Activated T-helper 1 cell treated with anti-CD3 and anti-CD28 coated beads, Interleukin-12 subunit alpha, Interleukin-12 subunit beta, Interleukin-2, Interleukin-4 antibody, amounts not matched to agents 30 ng/mL and 10 ng/mL and 1 ng/mL, durations not matched to agents 14 hours and 24 hours and 36 hours (primary cell): ENCODE results near the gene GALNT10. TPM values are rescaled to one million over a fixed set of nuclear protein-coding genes. Genes with fewer than 3 reads are reported as not detected.
A peak's percentile ranks its signal among the peaks of the same experiment; 100 is the strongest.
"Not testable (repeated sequence)": the region's sequence is repeated elsewhere in the genome, so short reads cannot be mapped to it uniquely, and the experiment has no call there.

Experiments used
- DNase-seq: peaks from one replicate; pipeline ENCODE4 v3.0.0; 2021; ENCODE audit warnings: low spot score
- H3K27ac Mint-ChIP-seq: one replicate; pipeline ENCODE4 v1.8.0; 2021; ENCODE audit warnings: mild to moderate bottlenecking, mixed read lengths
- H3K27me3 Mint-ChIP-seq: one replicate; pipeline ENCODE4 v1.8.0; 2022; ENCODE audit warnings: mild to moderate bottlenecking, moderate library complexity, mixed read lengths; ENCODE audit not compliant: insufficient read depth
- H3K36me3 Mint-ChIP-seq: one replicate; pipeline ENCODE4 v1.8.0; 2021; ENCODE audit warnings: low read depth, mixed read lengths
- H3K4me1 Mint-ChIP-seq: one replicate; pipeline ENCODE4 v1.8.0; 2021; ENCODE audit warnings: low read depth, mixed read lengths
- H3K4me3 Mint-ChIP-seq: one replicate; pipeline ENCODE4 v1.8.0; 2021; ENCODE audit warnings: mild to moderate bottlenecking, moderate library complexity, mixed read lengths
- H3K9me3 Mint-ChIP-seq: one replicate; pipeline ENCODE4 v1.8.0; 2021; ENCODE audit warnings: mixed read lengths
- intact Hi-C: fragments of 100-400 bp; cut with micrococcal nuclease; formaldehyde crosslinking; loops from one replicate; pipeline ENCODE4 v1.15.1; 2024
- total RNA-seq: library from RNA; stranded (reverse); gene quantifications from 2 replicates; pipeline ENCODE4 v1.2.3, GENCODE V29; 2022

The GALNT10 gene
- total RNA-seq, 1 donor from 2014 or later, result 55.6 TPM

- Mint-ChIP-seq H3K27ac (no peak overlapping the region), H3K9me3 (no peaks in the 10 kb centered on the region), H3K36me3 (peaks cover 1% of the 10 kb centered on the region), H3K4me3 (no peak overlapping the region), H3K27me3 (no peaks in the 10 kb centered on the region), H3K4me1 (peaks cover 26% of the 10 kb centered on the region)
- DNase-seq, result no peak
- intact Hi-C loops, result no loop called here
These were observed 166.4 kb downstream of the GALNT10 start for GRCh38 chr5:154356958-154357357.

- no peak for DNase-seq
- peaks cover 1% of the 10 kb centered on the region for H3K36me3 Mint-ChIP-seq
- H3K4me3 Mint-ChIP-seq, result no peak overlapping the region
- H3K27me3 Mint-ChIP-seq, result no peaks in the 10 kb centered on the region
- intact Hi-C loops, result no loop called here
- no peaks in the 10 kb centered on the region for H3K9me3 Mint-ChIP-seq
- H3K4me1 Mint-ChIP-seq, result peaks cover 26% of the 10 kb centered on the region
- peak overlapping the region; percentile 19 for H3K27ac Mint-ChIP-seq
These were observed 168.1 kb downstream of the GALNT10 start for GRCh38 chr5:154358516-154359220.

GRCh38 chr5:154359221-154359573 is 168.7 kb downstream of the GALNT10 start:
- H3K4me3 Mint-ChIP-seq, result no peak overlapping the region
- no peaks in the 10 kb centered on the region for H3K27me3 Mint-ChIP-seq
- H3K9me3 Mint-ChIP-seq, result no peaks in the 10 kb centered on the region
- no peaks in the 10 kb centered on the region for H3K36me3 Mint-ChIP-seq
- DNase-seq, result no peak
- H3K4me1 Mint-ChIP-seq, result peaks cover 26% of the 10 kb centered on the region
- intact Hi-C loops, result no loop called here
- peak overlapping the region; percentile 19 for H3K27ac Mint-ChIP-seq

GRCh38 chr5:154360241-154360640 is 169.7 kb downstream of the GALNT10 start:
- H3K4me3 Mint-ChIP-seq, H3K27me3 Mint-ChIP-seq, H3K9me3 Mint-ChIP-seq, H3K27ac Mint-ChIP-seq, DNase-seq, H3K36me3 Mint-ChIP-seq, intact Hi-C loops: not testable (repeated sequence)
- peaks cover 16% of the 10 kb centered on the region for H3K4me1 Mint-ChIP-seq

GRCh38 chr5:154363411-154363810 is 172.9 kb downstream of the GALNT10 start:
- H3K36me3 Mint-ChIP-seq, result peaks cover 2% of the 10 kb centered on the region
- no peak for DNase-seq
- peaks cover 5% of the 10 kb centered on the region for H3K4me1 Mint-ChIP-seq
- intact Hi-C loops, result no loop called here
- no peaks in the 10 kb centered on the region for H3K9me3 Mint-ChIP-seq
- H3K4me3 Mint-ChIP-seq, result no peak overlapping the region
- no peak overlapping the region for H3K27ac Mint-ChIP-seq
- no peaks in the 10 kb centered on the region for H3K27me3 Mint-ChIP-seq

GRCh38 chr5:154364771-154365170 is 174.2 kb downstream of the GALNT10 start:
- peaks cover 3% of the 10 kb centered on the region for H3K36me3 Mint-ChIP-seq
- no peaks in the 10 kb centered on the region for H3K27me3 Mint-ChIP-seq
- H3K27ac Mint-ChIP-seq, result no peak overlapping the region
- no peaks in the 10 kb centered on the region for H3K9me3 Mint-ChIP-seq
- intact Hi-C loops, result no loop called here
- peaks cover 1% of the 10 kb centered on the region for H3K4me1 Mint-ChIP-seq
- no peak for DNase-seq
- no peak overlapping the region for H3K4me3 Mint-ChIP-seq

- Mint-ChIP-seq H3K27me3 (no peaks in the 10 kb centered on the region), H3K27ac (no peak overlapping the region), H3K36me3 (peaks cover 8% of the 10 kb centered on the region), H3K4me3 (no peak overlapping the region), H3K9me3 (no peaks in the 10 kb centered on the region), H3K4me1 (peaks cover 9% of the 10 kb centered on the region)
- no peak for DNase-seq
- intact Hi-C loops, result no loop called here
These were observed 175.3 kb downstream of the GALNT10 start for GRCh38 chr5:154365823-154366222.

- Mint-ChIP-seq H3K36me3 (peaks cover 12% of the 10 kb centered on the region), H3K27me3 (no peaks in the 10 kb centered on the region), H3K4me3 (no peak overlapping the region), H3K27ac (no peak overlapping the region), H3K4me1 (peaks cover 9% of the 10 kb centered on the region), H3K9me3 (no peaks in the 10 kb centered on the region)
- no peak for DNase-seq
- intact Hi-C loops, result no loop called here
These were observed 175.8 kb downstream of the GALNT10 start for GRCh38 chr5:154366353-154366752.

GRCh38 chr5:154367101-154367500 is 176.6 kb downstream of the GALNT10 start:
- no peak overlapping the region for H3K4me3 Mint-ChIP-seq
- H3K27me3 Mint-ChIP-seq, result no peaks in the 10 kb centered on the region
- H3K4me1 Mint-ChIP-seq, result peaks cover 9% of the 10 kb centered on the region
- intact Hi-C loops, result no loop called here
- DNase-seq, result no peak
- peaks cover 12% of the 10 kb centered on the region for H3K36me3 Mint-ChIP-seq
- H3K27ac Mint-ChIP-seq, result no peak overlapping the region
- no peaks in the 10 kb centered on the region for H3K9me3 Mint-ChIP-seq

GRCh38 chr5:154368041-154368800 is 177.7 kb downstream of the GALNT10 start:
- Mint-ChIP-seq H3K27ac (no peak overlapping the region), H3K36me3 (peaks cover 12% of the 10 kb centered on the region), H3K4me1 (peaks cover 9% of the 10 kb centered on the region), H3K27me3 (no peaks in the 10 kb centered on the region), H3K4me3 (no peak overlapping the region), H3K9me3 (no peaks in the 10 kb centered on the region)
- DNase-seq, result no peak
- intact Hi-C loops, result no loop called here

- DNase-seq, result no peak
- Mint-ChIP-seq H3K27me3 (no peaks in the 10 kb centered on the region), H3K4me3 (no peak overlapping the region), H3K9me3 (no peaks in the 10 kb centered on the region), H3K4me1 (peaks cover 9% of the 10 kb centered on the region), H3K36me3 (peaks cover 12% of the 10 kb centered on the region), H3K27ac (no peak overlapping the region)
- intact Hi-C loops, result no loop called here
These were observed 179.1 kb downstream of the GALNT10 start for GRCh38 chr5:154369682-154370081.

GRCh38 chr5:154370119-154370518 is 179.6 kb downstream of the GALNT10 start:
- DNase-seq, result no peak
- peak overlapping the region; percentile 33 for H3K27ac Mint-ChIP-seq
- no peaks in the 10 kb centered on the region for H3K27me3 Mint-ChIP-seq
- H3K4me1 Mint-ChIP-seq, result peaks cover 9% of the 10 kb centered on the region
- peaks cover 12% of the 10 kb centered on the region for H3K36me3 Mint-ChIP-seq
- no peak overlapping the region for H3K4me3 Mint-ChIP-seq
- H3K9me3 Mint-ChIP-seq, result no peaks in the 10 kb centered on the region
- intact Hi-C loops, result no loop called here

GRCh38 chr5:154370813-154371212 is 180.3 kb downstream of the GALNT10 start:
- peaks cover 12% of the 10 kb centered on the region for H3K36me3 Mint-ChIP-seq

More at GRCh38 chr5:154370813-154371212, 180.3 kb downstream of the GALNT10 start:
- H3K4me1 Mint-ChIP-seq, result peaks cover 9% of the 10 kb centered on the region
- H3K9me3 Mint-ChIP-seq, result no peaks in the 10 kb centered on the region
- intact Hi-C loops, result no loop called here
- H3K27me3 Mint-ChIP-seq, result no peaks in the 10 kb centered on the region
- no peak for DNase-seq
- H3K27ac Mint-ChIP-seq, result no peak overlapping the region
- no peak overlapping the region for H3K4me3 Mint-ChIP-seq
